Rectal smooth muscle tissue (tissue), 1 donor: ENCODE results near the gene PSMF1.

Source experiments
- H3K27ac ChIP-seq: one replicate; pipeline ENCODE4 v1.7.0; 2013; ENCODE audit warnings: low read depth, low read length, inconsistent platforms
- H3K27me3 ChIP-seq: one replicate; pipeline ENCODE4 v1.7.0; 2013; ENCODE audit warnings: low read length; ENCODE audit not compliant: control insufficient read depth, insufficient read depth
- H3K36me3 ChIP-seq: one replicate; pipeline ENCODE4 v1.7.0; 2013; ENCODE audit warnings: low read length; ENCODE audit not compliant: control insufficient read depth, insufficient read depth
- H3K4me1 ChIP-seq: one replicate; pipeline ENCODE4 v1.7.0; 2013; ENCODE audit warnings: low read length; ENCODE audit not compliant: control insufficient read depth, insufficient read depth
- H3K4me3 ChIP-seq: one replicate; pipeline ENCODE4 v1.7.0; 2013; ENCODE audit warnings: low read length
- H3K9ac ChIP-seq: one replicate; pipeline ENCODE4 v1.7.0; 2013; ENCODE audit warnings: low read length

The PSMF1 gene, protein sequence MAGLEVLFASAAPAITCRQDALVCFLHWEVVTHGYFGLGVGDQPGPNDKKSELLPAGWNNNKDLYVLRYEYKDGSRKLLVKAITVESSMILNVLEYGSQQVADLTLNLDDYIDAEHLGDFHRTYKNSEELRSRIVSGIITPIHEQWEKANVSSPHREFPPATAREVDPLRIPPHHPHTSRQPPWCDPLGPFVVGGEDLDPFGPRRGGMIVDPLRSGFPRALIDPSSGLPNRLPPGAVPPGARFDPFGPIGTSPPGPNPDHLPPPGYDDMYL

DNA sequence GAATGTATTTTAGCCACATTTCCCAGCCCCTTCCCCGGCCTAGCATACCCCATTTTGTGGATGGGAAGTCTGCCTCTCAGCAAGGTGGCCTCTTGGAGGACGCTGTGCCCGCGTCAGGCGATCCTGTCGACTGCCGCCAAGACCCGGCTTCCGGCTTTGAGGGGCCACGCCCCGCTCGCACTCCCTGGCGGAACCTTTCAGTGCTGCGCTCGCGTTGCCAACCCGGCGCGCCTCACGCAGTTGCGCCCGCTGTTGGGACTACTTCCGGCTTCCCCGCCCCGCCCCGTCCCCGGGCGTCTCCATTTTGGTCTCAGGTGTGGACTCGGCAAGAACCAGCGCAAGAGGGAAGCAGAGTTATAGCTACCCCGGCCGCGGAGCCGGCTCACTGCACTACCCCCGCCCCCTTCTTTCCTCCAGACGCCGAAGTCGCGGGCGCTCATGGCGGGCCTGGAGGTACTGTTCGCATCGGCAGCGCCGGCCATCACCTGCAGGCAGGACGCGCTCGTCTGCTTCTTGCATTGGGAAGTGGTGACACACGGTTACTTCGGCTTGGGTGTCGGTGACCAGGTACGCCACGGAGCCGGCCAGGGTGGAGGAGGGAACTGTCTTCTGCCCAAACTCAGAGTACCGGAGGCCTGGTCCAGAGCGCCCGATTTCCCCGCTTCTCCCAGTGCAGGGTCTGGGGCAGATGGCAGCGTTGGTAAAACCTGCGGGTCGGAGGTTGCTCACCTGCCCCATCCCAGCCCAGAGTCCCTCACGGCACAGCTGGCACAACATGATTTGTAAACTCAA, at the start of gene PSMF1:
TSS of gene PSMF1 (plus strand) at position 267 of the 792 bp plus-strand sequence. CDS start at position 439, 172 bp downstream.
- Histone ChIP-seq H3K27ac (peak within 1 kb of the TSS; percentile 65), H3K4me1 (peaks cover 8% of the 10 kb centered on the region), H3K27me3 (no peaks in the 10 kb centered on the region), H3K4me3 (peak within 1 kb of the TSS; percentile 97), H3K9ac (peak within 1 kb of the TSS; percentile 53), H3K36me3 (no peaks in the 10 kb centered on the region)

DNA sequence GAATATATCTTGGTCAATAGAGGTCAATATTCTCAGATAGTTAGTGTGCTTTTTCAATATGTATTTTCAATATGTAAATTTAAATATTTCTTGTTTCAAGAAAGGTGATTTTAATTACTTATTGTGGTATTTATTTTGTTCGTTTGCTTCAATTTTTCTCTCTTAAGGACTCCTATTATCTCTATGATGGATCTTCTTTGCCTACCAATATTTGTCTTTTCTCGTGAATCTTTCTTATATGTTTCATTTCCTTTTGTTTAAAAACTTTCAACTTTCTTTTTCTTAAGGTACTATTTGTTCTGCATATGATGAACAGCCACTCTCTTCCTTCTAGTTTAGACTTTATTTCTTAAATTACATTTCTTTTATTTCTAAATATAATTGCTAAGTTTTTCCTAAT, 46.1 kb upstream of the PSMF1 start:
- Histone ChIP-seq H3K27ac (no peak overlapping the region), H3K4me1 (no peaks in the 10 kb centered on the region), H3K36me3 (no peaks in the 10 kb centered on the region), H3K27me3 (no peaks in the 10 kb centered on the region), H3K9ac (no peak overlapping the region), H3K4me3 (no peak overlapping the region)

GRCh38 chr20:1075616-1076015, 42.8 kb upstream of the PSMF1 start:
- no peaks in the 10 kb centered on the region for H3K36me3 ChIP-seq
- H3K4me3 ChIP-seq: no peak overlapping the region
- H3K4me1 ChIP-seq: no peaks in the 10 kb centered on the region
- H3K9ac ChIP-seq: no peak overlapping the region
- no peaks in the 10 kb centered on the region for H3K27me3 ChIP-seq
- no peak overlapping the region for H3K27ac ChIP-seq

GRCh38 chr20:1081891-1082290, 36.5 kb upstream of the PSMF1 start:
- Histone ChIP-seq H3K9ac (no peak overlapping the region), H3K27ac (no peak overlapping the region), H3K36me3 (no peaks in the 10 kb centered on the region), H3K4me1 (no peaks in the 10 kb centered on the region), H3K4me3 (no peak overlapping the region), H3K27me3 (no peaks in the 10 kb centered on the region)

GRCh38 chr20:1083431-1084080, 34.8 kb upstream of the PSMF1 start:
- no peaks in the 10 kb centered on the region for H3K27me3 ChIP-seq
- no peaks in the 10 kb centered on the region for H3K36me3 ChIP-seq
- no peak overlapping the region for H3K27ac ChIP-seq
- no peaks in the 10 kb centered on the region for H3K4me1 ChIP-seq
- no peak overlapping the region for H3K4me3 ChIP-seq
- H3K9ac ChIP-seq: no peak overlapping the region

GRCh38 chr20:1085492-1086276, 32.7 kb upstream of the PSMF1 start:
- H3K36me3 ChIP-seq: no peaks in the 10 kb centered on the region
- H3K9ac ChIP-seq: no peak overlapping the region
- H3K4me1 ChIP-seq: no peaks in the 10 kb centered on the region
- H3K27ac ChIP-seq: no peak overlapping the region
- H3K4me3 ChIP-seq: no peak overlapping the region
- H3K27me3 ChIP-seq: no peaks in the 10 kb centered on the region

DNA sequence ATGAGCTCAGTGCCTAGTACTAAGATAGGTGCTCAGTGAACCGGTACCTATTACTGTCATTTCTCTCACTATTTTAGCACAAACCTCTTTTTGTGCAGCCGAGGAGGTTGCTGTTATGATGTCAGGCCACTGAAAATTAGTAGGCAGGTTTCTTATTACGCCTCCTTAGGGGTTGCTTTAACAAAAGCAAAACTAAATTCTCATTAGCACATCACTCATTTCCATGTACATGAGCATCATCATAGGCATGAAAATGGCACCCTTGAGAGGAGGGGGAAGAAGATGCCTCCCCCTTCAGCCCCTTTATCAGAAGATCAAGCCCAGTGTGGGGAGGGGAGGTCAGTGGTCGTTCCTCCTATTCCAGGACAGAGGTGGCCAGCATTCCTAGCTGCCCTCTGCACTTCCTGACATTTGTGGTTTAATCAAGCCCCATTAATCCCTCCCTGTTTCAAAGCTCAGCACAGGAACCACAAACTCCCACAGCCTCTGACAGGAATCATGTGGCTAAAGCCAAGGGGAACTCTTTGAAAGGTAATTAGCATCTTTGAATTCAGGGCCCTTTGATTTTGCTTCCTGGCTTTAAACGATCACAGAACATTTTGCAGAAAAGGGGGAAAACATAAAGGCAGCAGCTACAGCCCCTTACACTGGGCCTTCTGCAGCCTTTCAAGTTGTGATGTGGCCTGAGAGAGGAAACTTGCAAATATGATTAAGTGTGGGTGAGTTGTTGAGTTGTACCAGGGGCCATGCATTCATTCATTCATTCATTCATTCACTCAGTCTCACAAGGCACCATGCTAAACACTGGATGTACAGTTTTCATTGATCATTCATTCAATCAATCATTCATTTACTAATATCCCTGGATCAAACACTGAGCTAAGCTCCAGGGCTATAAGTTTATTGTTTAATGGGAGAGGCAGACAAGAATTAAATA, 31.9 kb upstream of the PSMF1 start:
- Histone ChIP-seq H3K4me1 (no peaks in the 10 kb centered on the region), H3K27me3 (no peaks in the 10 kb centered on the region), H3K36me3 (no peaks in the 10 kb centered on the region), H3K9ac (no peak overlapping the region), H3K4me3 (no peak overlapping the region), H3K27ac (no peak overlapping the region)

DNA sequence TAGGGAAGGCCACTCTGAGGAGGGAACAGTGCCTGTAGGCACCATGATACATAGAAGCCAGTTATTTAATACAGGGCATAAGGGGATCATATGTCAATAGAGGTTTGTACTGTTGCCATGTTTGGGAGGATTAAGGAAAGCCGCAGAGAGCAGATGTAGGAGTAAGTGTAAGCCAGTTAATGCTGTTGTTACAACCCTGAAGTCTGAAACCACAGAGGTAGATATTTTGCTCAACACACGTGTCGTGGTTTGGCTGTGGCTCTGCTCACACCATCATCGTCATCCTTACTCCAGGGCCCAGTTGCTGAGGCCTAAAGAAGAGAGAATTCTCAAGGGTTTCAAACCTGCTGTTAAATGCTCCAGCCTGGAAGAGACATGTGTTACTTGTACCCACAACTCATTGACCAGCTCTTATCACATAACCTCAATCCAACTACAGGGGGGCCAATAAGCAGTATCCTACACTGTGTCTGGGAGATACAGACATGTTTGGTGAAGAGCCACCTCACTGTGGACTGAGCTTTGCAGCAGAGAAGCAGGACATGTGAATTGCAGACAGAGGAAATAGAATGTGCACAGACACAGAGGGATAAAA, 31.0 kb upstream of the PSMF1 start:
- Histone ChIP-seq H3K4me3 (no peak overlapping the region), H3K27ac (no peak overlapping the region), H3K9ac (no peak overlapping the region), H3K27me3 (no peaks in the 10 kb centered on the region), H3K4me1 (no peaks in the 10 kb centered on the region), H3K36me3 (no peaks in the 10 kb centered on the region)

DNA sequence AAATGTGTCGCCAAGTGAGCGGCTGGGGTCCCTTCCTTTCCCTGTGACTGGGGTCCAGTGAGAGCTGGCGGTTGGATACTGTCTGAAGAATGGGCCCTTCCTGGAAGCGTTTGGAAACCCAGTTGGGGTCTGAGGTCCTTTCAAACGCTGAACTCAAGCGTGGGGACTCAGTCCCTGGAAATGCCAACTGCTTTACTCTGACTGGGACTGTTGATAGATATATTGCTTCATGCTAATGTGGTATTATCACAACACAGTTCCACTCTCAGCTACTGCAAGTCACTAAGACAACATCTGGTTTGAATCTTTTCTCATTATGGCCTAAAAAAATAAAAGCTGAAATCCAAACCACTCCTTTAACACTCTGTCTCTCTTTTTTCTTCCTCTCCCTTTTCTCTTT, 23.7 kb upstream of the PSMF1 start:
- Histone ChIP-seq H3K4me1 (no peaks in the 10 kb centered on the region), H3K27ac (no peak overlapping the region), H3K27me3 (no peaks in the 10 kb centered on the region), H3K36me3 (no peaks in the 10 kb centered on the region), H3K4me3 (no peak overlapping the region), H3K9ac (no peak overlapping the region)

- Histone ChIP-seq H3K27me3 (no peaks in the 10 kb centered on the region), H3K9ac (no peak overlapping the region), H3K27ac (no peak overlapping the region), H3K4me3 (no peak overlapping the region), H3K4me1 (no peaks in the 10 kb centered on the region), H3K36me3 (no peaks in the 10 kb centered on the region)
These were observed 16.9 kb upstream of the PSMF1 start for GRCh38 chr20:1101533-1101932.

DNA sequence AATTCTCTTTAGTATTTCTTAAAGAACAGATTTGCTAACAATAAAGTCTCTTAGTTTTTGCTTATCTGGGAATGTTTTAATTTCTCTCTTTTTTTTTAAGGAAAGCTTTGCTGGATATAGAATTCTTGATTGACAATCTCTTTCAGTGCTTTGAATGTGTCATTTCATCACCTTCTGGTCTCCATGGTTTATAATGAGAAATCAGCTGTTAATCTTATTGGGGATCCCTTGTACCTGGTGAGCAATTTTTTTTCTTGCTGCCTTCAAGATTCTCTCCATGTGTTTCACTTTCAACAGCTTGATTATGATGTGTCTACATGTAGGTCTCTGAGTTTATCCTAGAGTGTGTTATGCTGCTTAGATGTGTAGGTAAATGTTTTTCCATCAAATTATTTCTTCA, 16.4 kb upstream of the PSMF1 start:
- H3K36me3 ChIP-seq: no peaks in the 10 kb centered on the region
- no peak overlapping the region for H3K27ac ChIP-seq
- no peaks in the 10 kb centered on the region for H3K4me1 ChIP-seq
- no peak overlapping the region for H3K4me3 ChIP-seq
- H3K27me3 ChIP-seq: no peaks in the 10 kb centered on the region
- H3K9ac ChIP-seq: no peak overlapping the region
